GM19099 (cell line): ENCODE measurements around the gene OSBPL10.

Experiments
- POLR2A ChIP-seq: IDR thresholded peaks from 3 replicates; pipeline ENCODE4 v1.6.1; 2011; ENCODE audit warnings: low read depth; ENCODE audit not compliant: insufficient read length; ENCODE audit errors: extremely low read depth

The OSBPL10 gene

GRCh38 chr3:31613654-31614053 lies 367.4 kb downstream of the OSBPL10 start:
- TF ChIP-seq POLR2A, result no peak

GRCh38 chr3:31613177-31613576 lies 367.9 kb downstream of the OSBPL10 start:
- TF ChIP-seq POLR2A, result no peak
